ENCODE measurements around the gene NPTXR.

NPTXR gene

GRCh38 chr22:38881997-38882879 is 38.4 kb upstream of the NPTXR start:
- DNase-seq = no peak
- H3K27ac ChIP-seq = no peak overlapping the region
- in situ Hi-C loops (cut with HindIII; ENCODE audit: low pct_ligation_motif_present, low sequenced_read_pairs) = no loop called here

GRCh38 chr22:38881464-38881871 is 37.6 kb upstream of the NPTXR start:
- Histone ChIP-seq H3K27ac (no peak overlapping the region), H3K36me3 (replicated peaks) (no peaks in the 10 kb centered on the region), H3K4me3 (ENCODE audit: low read depth, low read length) (no peak overlapping the region), H3K27me3 (replicated peaks) (peaks cover 10% of the 10 kb centered on the region)
- in situ Hi-C loops (cut with HindIII; ENCODE audit: low pct_ligation_motif_present, low sequenced_read_pairs) = no loop called here
- TF ChIP-seq CTCF (IDR thresholded peaks at IDR 0.05; ENCODE audit: low read depth, low read length, missing control alignments) = no peak
- DNase-seq = no peak

More at GRCh38 chr22:38881997-38882879, 38.4 kb upstream of the NPTXR start:
- H3K27me3 ChIP-seq (replicated peaks) = peaks cover 10% of the 10 kb centered on the region
- H3K36me3 ChIP-seq (replicated peaks) = no peaks in the 10 kb centered on the region
- no peak overlapping the region for H3K4me3 ChIP-seq (ENCODE audit: low read depth, low read length)
- TF ChIP-seq CTCF (IDR thresholded peaks at IDR 0.05; ENCODE audit: low read depth, low read length, missing control alignments) = no peak

- no peak for DNase-seq
- no peak for TF ChIP-seq CTCF (IDR thresholded peaks at IDR 0.05; ENCODE audit: low read depth, low read length, missing control alignments)
- H3K27me3 ChIP-seq (replicated peaks) = peaks cover 10% of the 10 kb centered on the region
- H3K27ac ChIP-seq = no peak overlapping the region
- in situ Hi-C loops (cut with HindIII; ENCODE audit: low pct_ligation_motif_present, low sequenced_read_pairs) = no loop called here
- no peak overlapping the region for H3K4me3 ChIP-seq (ENCODE audit: low read depth, low read length)
- no peaks in the 10 kb centered on the region for H3K36me3 ChIP-seq (replicated peaks)
These were observed 36.1 kb upstream of the NPTXR start for GRCh38 chr22:38879961-38880360.

- in situ Hi-C loops (cut with HindIII; ENCODE audit: low pct_ligation_motif_present, low sequenced_read_pairs) = no loop called here
- no peak overlapping the region for H3K4me3 ChIP-seq (ENCODE audit: low read depth, low read length)
- no peak for DNase-seq
- H3K36me3 ChIP-seq (replicated peaks) = no peaks in the 10 kb centered on the region
- TF ChIP-seq CTCF (IDR thresholded peaks at IDR 0.05; ENCODE audit: low read depth, low read length, missing control alignments) = no peak
- H3K27ac ChIP-seq = no peak overlapping the region
- H3K27me3 ChIP-seq (replicated peaks) = peaks cover 10% of the 10 kb centered on the region
These were observed 35.4 kb upstream of the NPTXR start for GRCh38 chr22:38879108-38879729.

GRCh38 chr22:38878001-38878400 is 34.2 kb upstream of the NPTXR start:
- Histone ChIP-seq H3K36me3 (replicated peaks) (no peaks in the 10 kb centered on the region), H3K27ac (no peak overlapping the region), H3K27me3 (replicated peaks) (peaks cover 10% of the 10 kb centered on the region), H3K4me3 (ENCODE audit: low read depth, low read length) (no peak overlapping the region)
- in situ Hi-C loops (cut with HindIII; ENCODE audit: low pct_ligation_motif_present, low sequenced_read_pairs) = no loop called here
- TF ChIP-seq CTCF (IDR thresholded peaks at IDR 0.05; ENCODE audit: low read depth, low read length, missing control alignments) = no peak
- DNase-seq = no peak

All from brain microvascular endothelial cell (primary cell).